K562 (cell line): ENCODE results near the gene ATRAID. TPM values are rescaled to one million over a fixed set of nuclear protein-coding genes. Genes with fewer than 3 reads are reported as not detected.
A peak's percentile ranks its signal among the peaks of the same experiment; 100 is the strongest.

Experiments
- CEBPB ChIP-seq: fragments of 450-650 bp; IDR thresholded peaks from 2 replicates; pipeline ENCODE4 v1.6.1; 2016; ENCODE audit warnings: missing genetic modification characterization, missing compliant biosample characterization
- ELF1 ChIP-seq: fragments of 200-800 bp; sonication (Bioruptor generic); IDR thresholded peaks from 2 replicates; pipeline ENCODE4 v1.6.1; 2016; ENCODE audit warnings: missing genetic modification characterization, missing compliant biosample characterization
- HNRNPH1 ChIP-seq: fragments of 200-400 bp; formaldehyde crosslinking; optimal IDR thresholded peaks from 2 replicates; pipeline ENCODE3; 2017; ENCODE audit warnings: low read depth, mild to moderate bottlenecking, low read length, moderate library complexity
- JUND ChIP-seq, 2 experiments: IDR thresholded peaks; 2 replicates in 1 of 2; 3 replicates in 1 of 2; pipeline ENCODE4 v1.6.1; 2011; ENCODE audit warnings: borderline replicate concordance in 2 of 2, low read depth in 2 of 2, low read length in 2 of 2, improper control_type of control experiment in 1 of 2, missing biosample characterization in 1 of 2, missing genetic modification characterization in 1 of 2, missing genetic modification reagents in 1 of 2
- KAT7 ChIP-seq: sonication (generic); formaldehyde crosslinking; IDR thresholded peaks from 2 replicates; pipeline ENCODE4 v1.8.0; 2022; ENCODE audit warnings: missing genetic modification reagents, mild to moderate bottlenecking, borderline replicate concordance
- KLF16 ChIP-seq: IDR thresholded peaks from 2 replicates; pipeline ENCODE4 v1.6.1; 2016; ENCODE audit warnings: antibody characterized with exemption
- ZNF507 ChIP-seq: conservative IDR thresholded peaks from 2 replicates; pipeline ENCODE4 v1.6.1; 2017; ENCODE audit warnings: missing genetic modification characterization, missing compliant biosample characterization
- polyA plus RNA-seq, 8 experiments: library from polyadenylated mRNA; depleted of rRNA in 4 of 8; stranded (reverse) in 5 of 8; unstranded in 3 of 8; fragments of >200 nt; fragmentation: Nextera tagmentation in 2 of 8; fragmentation: Illumina TruSeq in 1 of 8; extraction: Ambion mirVana in 2 of 8; extraction: Trizol in 1 of 8; gene quantifications; 2 replicates each; pipeline versions ENCODE4 v1.2.1 to v1.2.3, GENCODE V29; 2011 to 2014; ENCODE audit warnings: inconsistent platforms in 1 of 8, missing spikeins in 1 of 8
- total RNA-seq, 7 experiments: library from RNA; depleted of rRNA in 6 of 7; stranded (reverse); fragments of >200 nt in 6 of 7; fragmentation: Illumina TruSeq in 2 of 7; extraction: Trizol in 2 of 7; gene quantifications; 2 replicates each; pipeline versions ENCODE4 v1.2.1 to v1.2.3, GENCODE V29; 2011 to 2021; ENCODE audit warnings: low replicate concordance in 1 of 7
- TF ChIP-seq, protein P1 (sequence below), 2 experiments: IDR thresholded peaks; 2 replicates each; pipeline ENCODE4 v1.6.1; 2011; ENCODE audit warnings: borderline replicate concordance in 1 of 2, control low read depth in 1 of 2, low read depth in 1 of 2, low read length in 1 of 2, mild to moderate bottlenecking in 1 of 2, mixed read lengths in 1 of 2, moderate library complexity in 1 of 2; ENCODE audit not compliant: insufficient read depth in 1 of 2, insufficient read length in 1 of 2, poor library complexity in 1 of 2, severe bottlenecking in 1 of 2; ENCODE audit errors: extremely low read depth in 1 of 2
- TF ChIP-seq, protein P2 (sequence below): fragments of 450-650 bp; IDR thresholded peaks from 2 replicates; pipeline ENCODE4 v1.6.1; 2016
- TF ChIP-seq, protein P3 (sequence below), 2 experiments: fragments of 450-650 bp; formaldehyde crosslinking in 1 of 2; IDR thresholded peaks; 2 replicates each; pipeline versions ENCODE4 v1.4.0 to v1.6.1; 2014 to 2020; ENCODE audit warnings: mild to moderate bottlenecking in 2 of 2, borderline replicate concordance in 1 of 2, low read depth in 1 of 2
- TF ChIP-seq, protein P4 (sequence below): sonication (generic); formaldehyde crosslinking; IDR thresholded peaks from 2 replicates; pipeline ENCODE4 v1.5.0; 2020; ENCODE audit warnings: missing genetic modification reagents
- TF ChIP-seq, protein P5 (sequence below): fragments of 450-650 bp; formaldehyde crosslinking; IDR thresholded peaks from 2 replicates; pipeline ENCODE4 v1.4.0; 2020; ENCODE audit warnings: mild to moderate bottlenecking, moderate library complexity

The ATRAID gene
- total and polyA plus RNA-seq, 9 of the 15 experiments (the other 6 are each of a cell fraction or from before 2014, with no cell fraction given) = 70.2 to 187 (median 108) TPM

DNA sequence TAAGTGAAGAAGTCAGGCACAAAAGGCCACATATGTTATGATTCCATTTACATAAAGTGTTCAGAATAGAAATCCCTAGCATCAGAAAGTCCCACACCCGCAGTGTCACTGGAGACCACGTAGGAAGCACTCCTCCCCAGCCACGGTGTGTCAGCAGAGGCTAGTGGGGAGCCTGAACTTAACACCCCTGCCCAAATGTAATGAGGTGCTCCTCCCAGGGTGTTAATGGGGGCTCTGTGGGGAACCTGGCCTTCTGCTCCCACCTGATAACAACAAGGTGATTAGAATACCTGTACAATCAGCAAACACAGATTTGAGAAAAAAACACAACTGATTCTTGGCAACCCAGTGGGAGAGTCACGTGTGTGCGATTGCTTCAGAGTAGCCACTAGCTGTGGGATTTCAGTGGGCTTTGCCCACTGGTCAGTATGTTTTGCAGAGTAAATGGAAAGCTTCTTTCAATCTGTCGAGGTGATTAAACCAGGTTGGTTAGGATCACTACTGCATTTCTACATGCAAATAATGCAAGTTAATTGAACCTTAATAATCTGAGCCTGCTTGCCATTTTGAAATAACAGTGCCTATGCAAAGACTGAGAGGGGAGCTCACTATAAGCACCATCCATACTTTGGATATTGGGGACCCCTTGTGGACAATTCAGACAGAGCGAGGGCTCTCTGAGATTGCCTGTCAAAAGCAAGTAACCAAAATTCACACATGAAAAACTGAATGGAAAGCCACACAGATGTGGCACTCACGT, 20.6 kb upstream of the ATRAID start (continued):
- TF ChIP-seq, protein P1, sequence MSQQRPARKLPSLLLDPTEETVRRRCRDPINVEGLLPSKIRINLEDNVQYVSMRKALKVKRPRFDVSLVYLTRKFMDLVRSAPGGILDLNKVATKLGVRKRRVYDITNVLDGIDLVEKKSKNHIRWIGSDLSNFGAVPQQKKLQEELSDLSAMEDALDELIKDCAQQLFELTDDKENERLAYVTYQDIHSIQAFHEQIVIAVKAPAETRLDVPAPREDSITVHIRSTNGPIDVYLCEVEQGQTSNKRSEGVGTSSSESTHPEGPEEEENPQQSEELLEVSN (IDR thresholded peaks at IDR 0.05; ENCODE audit: borderline replicate concordance in 1 of 2, extremely low read depth in 1 of 2, insufficient read depth in 1 of 2, insufficient read length in 1 of 2, low read depth in 1 of 2, low read length in 1 of 2, poor library complexity in 1 of 2, severe bottlenecking in 1 of 2) = no peak
- TF ChIP-seq ZNF507 (tag) (no peak), JUND (IDR thresholded peaks at IDR 0.05; ENCODE audit: borderline replicate concordance, low read depth, low read length) (peak; percentile 14; the same call in 1 of the 2 replicates), JUND (tag; IDR thresholded peaks at IDR 0.05; ENCODE audit: borderline replicate concordance, low read depth, low read length) (peak; percentile 16; the same call in 1 of the 3 replicates), CEBPB (tag) (peak; percentile 76), HNRNPH1 (no peak), ELF1 (tag) (no peak), KAT7 (CRISPR knock-in tag) (no peak), KLF16 (0 out of 2 replicates have a peak, but pooled peaks have one; percentile 31)
- TF ChIP-seq, protein P2, sequence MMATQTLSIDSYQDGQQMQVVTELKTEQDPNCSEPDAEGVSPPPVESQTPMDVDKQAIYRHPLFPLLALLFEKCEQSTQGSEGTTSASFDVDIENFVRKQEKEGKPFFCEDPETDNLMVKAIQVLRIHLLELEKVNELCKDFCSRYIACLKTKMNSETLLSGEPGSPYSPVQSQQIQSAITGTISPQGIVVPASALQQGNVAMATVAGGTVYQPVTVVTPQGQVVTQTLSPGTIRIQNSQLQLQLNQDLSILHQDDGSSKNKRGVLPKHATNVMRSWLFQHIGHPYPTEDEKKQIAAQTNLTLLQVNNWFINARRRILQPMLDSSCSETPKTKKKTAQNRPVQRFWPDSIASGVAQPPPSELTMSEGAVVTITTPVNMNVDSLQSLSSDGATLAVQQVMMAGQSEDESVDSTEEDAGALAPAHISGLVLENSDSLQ = peak; percentile 55; the same call in 1 of the 2 replicates
- TF ChIP-seq, protein P3, sequence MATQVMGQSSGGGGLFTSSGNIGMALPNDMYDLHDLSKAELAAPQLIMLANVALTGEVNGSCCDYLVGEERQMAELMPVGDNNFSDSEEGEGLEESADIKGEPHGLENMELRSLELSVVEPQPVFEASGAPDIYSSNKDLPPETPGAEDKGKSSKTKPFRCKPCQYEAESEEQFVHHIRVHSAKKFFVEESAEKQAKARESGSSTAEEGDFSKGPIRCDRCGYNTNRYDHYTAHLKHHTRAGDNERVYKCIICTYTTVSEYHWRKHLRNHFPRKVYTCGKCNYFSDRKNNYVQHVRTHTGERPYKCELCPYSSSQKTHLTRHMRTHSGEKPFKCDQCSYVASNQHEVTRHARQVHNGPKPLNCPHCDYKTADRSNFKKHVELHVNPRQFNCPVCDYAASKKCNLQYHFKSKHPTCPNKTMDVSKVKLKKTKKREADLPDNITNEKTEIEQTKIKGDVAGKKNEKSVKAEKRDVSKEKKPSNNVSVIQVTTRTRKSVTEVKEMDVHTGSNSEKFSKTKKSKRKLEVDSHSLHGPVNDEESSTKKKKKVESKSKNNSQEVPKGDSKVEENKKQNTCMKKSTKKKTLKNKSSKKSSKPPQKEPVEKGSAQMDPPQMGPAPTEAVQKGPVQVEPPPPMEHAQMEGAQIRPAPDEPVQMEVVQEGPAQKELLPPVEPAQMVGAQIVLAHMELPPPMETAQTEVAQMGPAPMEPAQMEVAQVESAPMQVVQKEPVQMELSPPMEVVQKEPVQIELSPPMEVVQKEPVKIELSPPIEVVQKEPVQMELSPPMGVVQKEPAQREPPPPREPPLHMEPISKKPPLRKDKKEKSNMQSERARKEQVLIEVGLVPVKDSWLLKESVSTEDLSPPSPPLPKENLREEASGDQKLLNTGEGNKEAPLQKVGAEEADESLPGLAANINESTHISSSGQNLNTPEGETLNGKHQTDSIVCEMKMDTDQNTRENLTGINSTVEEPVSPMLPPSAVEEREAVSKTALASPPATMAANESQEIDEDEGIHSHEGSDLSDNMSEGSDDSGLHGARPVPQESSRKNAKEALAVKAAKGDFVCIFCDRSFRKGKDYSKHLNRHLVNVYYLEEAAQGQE (IDR thresholded peaks at IDR 0.05; ENCODE audit: borderline replicate concordance) = peak; percentile 85
- TF ChIP-seq, protein P3 (CRISPR knock-in tag; IDR thresholded peaks at IDR 0.05; ENCODE audit: low read depth) = no peak
- TF ChIP-seq, protein P4, sequence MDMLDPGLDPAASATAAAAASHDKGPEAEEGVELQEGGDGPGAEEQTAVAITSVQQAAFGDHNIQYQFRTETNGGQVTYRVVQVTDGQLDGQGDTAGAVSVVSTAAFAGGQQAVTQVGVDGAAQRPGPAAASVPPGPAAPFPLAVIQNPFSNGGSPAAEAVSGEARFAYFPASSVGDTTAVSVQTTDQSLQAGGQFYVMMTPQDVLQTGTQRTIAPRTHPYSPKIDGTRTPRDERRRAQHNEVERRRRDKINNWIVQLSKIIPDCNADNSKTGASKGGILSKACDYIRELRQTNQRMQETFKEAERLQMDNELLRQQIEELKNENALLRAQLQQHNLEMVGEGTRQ = 0 out of 2 replicates have a peak, but pooled peaks have one; percentile 3
- TF ChIP-seq, protein P5, sequence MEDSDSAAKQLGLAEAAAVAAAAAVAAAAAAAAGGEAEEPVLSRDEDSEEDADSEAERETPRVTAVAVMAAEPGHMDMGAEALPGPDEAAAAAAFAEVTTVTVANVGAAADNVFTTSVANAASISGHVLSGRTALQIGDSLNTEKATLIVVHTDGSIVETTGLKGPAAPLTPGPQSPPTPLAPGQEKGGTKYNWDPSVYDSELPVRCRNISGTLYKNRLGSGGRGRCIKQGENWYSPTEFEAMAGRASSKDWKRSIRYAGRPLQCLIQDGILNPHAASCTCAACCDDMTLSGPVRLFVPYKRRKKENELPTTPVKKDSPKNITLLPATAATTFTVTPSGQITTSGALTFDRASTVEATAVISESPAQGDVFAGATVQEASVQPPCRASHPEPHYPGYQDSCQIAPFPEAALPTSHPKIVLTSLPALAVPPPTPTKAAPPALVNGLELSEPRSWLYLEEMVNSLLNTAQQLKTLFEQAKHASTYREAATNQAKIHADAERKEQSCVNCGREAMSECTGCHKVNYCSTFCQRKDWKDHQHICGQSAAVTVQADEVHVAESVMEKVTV (CRISPR knock-in tag) = peak; percentile 89
